ENCODE results near the gene NOC4L.

The NOC4L gene

GRCh38 chr12:132159555-132160003 is 15.3 kb downstream of the NOC4L start:
- no peak for DNase-seq (ENCODE audit: low spot score)
- peak overlapping the region; percentile 37; the same call in 1 of the 2 replicates for H3K27ac ChIP-seq
- ChIA-PET CTCF (no interaction called here), POLR2A (ENCODE audit: low non-redundant PET) (no interaction called here)
- TF ChIP-seq CTCF (conservative IDR thresholded peaks at IDR 0.05; ENCODE audit: low read depth), result no peak

GRCh38 chr12:132160016-132160415 is 15.8 kb downstream of the NOC4L start:
- no peak for TF ChIP-seq CTCF (conservative IDR thresholded peaks at IDR 0.05; ENCODE audit: low read depth)
- ChIA-PET CTCF (no interaction called here), POLR2A (ENCODE audit: low non-redundant PET) (no interaction called here)
- no peak for DNase-seq (ENCODE audit: low spot score)
- peak overlapping the region; percentile 37; the same call in 1 of the 2 replicates for H3K27ac ChIP-seq

- no peak overlapping the region; the same call in 1 of the 2 replicates for H3K27ac ChIP-seq
- ChIA-PET POLR2A (ENCODE audit: low non-redundant PET) (no interaction called here), CTCF (no interaction called here)
- DNase-seq (ENCODE audit: low spot score), result no peak
- no peak for TF ChIP-seq CTCF (conservative IDR thresholded peaks at IDR 0.05; ENCODE audit: low read depth)
These were observed 16.4 kb downstream of the NOC4L start for GRCh38 chr12:132160601-132161035.

- DNase-seq (ENCODE audit: low spot score), result no peak
- ChIA-PET POLR2A (ENCODE audit: low non-redundant PET) (no interaction called here), CTCF (interaction anchor here (0.6 to 0.7 kb wide), 2 partner anchors 57 to 1056 kb away, joined by 3 to 4 read pairs; no protein-coding TSS in a partner anchor)
- H3K27ac ChIP-seq, result no peak overlapping the region
- no peak for TF ChIP-seq CTCF (conservative IDR thresholded peaks at IDR 0.05; ENCODE audit: low read depth)
These were observed 17.0 kb downstream of the NOC4L start for GRCh38 chr12:132161036-132161781.

GRCh38 chr12:132161796-132162507 is 17.7 kb downstream of the NOC4L start:
- POLR2A ChIA-PET (ENCODE audit: low non-redundant PET), result no interaction called here
- H3K27ac ChIP-seq, result peak overlapping the region; percentile 81
- no peak for DNase-seq (ENCODE audit: low spot score)
- CTCF ChIA-PET, result interaction anchor here (0.6 to 1.3 kb wide), 2 partner anchors 252 to 1057 kb away, joined by 3 to 5 read pairs; no protein-coding TSS in a partner anchor
- TF ChIP-seq CTCF (conservative IDR thresholded peaks at IDR 0.05; ENCODE audit: low read depth), result no peak

GRCh38 chr12:132162508-132163031 is 18.3 kb downstream of the NOC4L start:
- ChIA-PET POLR2A (ENCODE audit: low non-redundant PET) (interaction anchor here (0.6 kb wide), 1 partner anchor 559 kb away, joined by 3 read pairs; no protein-coding TSS in a partner anchor), CTCF (interaction anchor here (0.7 to 1.3 kb wide), 2 partner anchors 13 to 252 kb away, joined by 3 to 5 read pairs; no protein-coding TSS in a partner anchor)
- no peak for TF ChIP-seq CTCF (conservative IDR thresholded peaks at IDR 0.05; ENCODE audit: low read depth)
- no peak for DNase-seq (ENCODE audit: low spot score)
- peak overlapping the region; percentile 81 for H3K27ac ChIP-seq

Data from RWPE1 (cell line).